ENCODE results near the gene NHS. TPM values are rescaled to one million over a fixed set of nuclear protein-coding genes. Genes with fewer than 3 reads are reported as not detected.

Gene NHS
- polyA plus RNA-seq, 1 donor (not counting 4 experiments of a cell fraction or from before 2014, with no cell fraction given) = 5.4 TPM

GRCh38 chrX:17748684-17749083 lies 373.7 kb downstream of the NHS start:
- no peaks in the 10 kb centered on the region for H4K20me1 ChIP-seq (ENCODE audit: control insufficient read depth, extremely low read depth, insufficient read depth, low read length)
- H3K9ac ChIP-seq (ENCODE audit: control insufficient read depth, extremely low read depth, insufficient read depth, low read length) = no peak overlapping the region
- no peaks in the 10 kb centered on the region for H3K4me1 ChIP-seq (ENCODE audit: control insufficient read depth, extremely low read depth, insufficient read depth, low read length)
- no peaks in the 10 kb centered on the region for H3K9me1 ChIP-seq (ENCODE audit: control insufficient read depth, extremely low read depth, insufficient read depth, low read length)
- peaks cover 3% of the 10 kb centered on the region for H3K79me2 ChIP-seq (ENCODE audit: control insufficient read depth, insufficient read depth, low read length)
- no peaks in the 10 kb centered on the region for H3K9me3 ChIP-seq (ENCODE audit: control insufficient read depth, low read depth, low read length)
- no peaks in the 10 kb centered on the region for H3K36me3 ChIP-seq (ENCODE audit: control insufficient read depth in 2 of 2, extremely low read depth in 1 of 2, insufficient read depth in 2 of 2, low read length in 2 of 2)
- no peak for DNase-seq (ENCODE audit: low read depth, low spot score)
- H3K27ac ChIP-seq (ENCODE audit: control insufficient read depth, insufficient read depth, low read length) = no peak overlapping the region
- H2AFZ ChIP-seq (ENCODE audit: control insufficient read depth, low read length) = no peak overlapping the region
- FAIRE-seq = no peak
- H3K4me3 ChIP-seq (ENCODE audit: control insufficient read depth in 2 of 3, extremely low read depth in 1 of 3, insufficient read depth in 2 of 3, low read depth in 1 of 3, low read length in 3 of 3) = no peak overlapping the region
- TF ChIP-seq CTCF (optimal IDR thresholded peaks at IDR 0.05 in 1 of 3, IDR thresholded peaks at IDR 0.05 in 1 of 3, conservative IDR thresholded peaks at IDR 0.05 in 1 of 3; ENCODE audit: extremely low read depth in 1 of 3, insufficient read depth in 2 of 3, low read length in 3 of 3) = no peak
- TF ChIP-seq EZH2 (IDR thresholded peaks at IDR 0.05; ENCODE audit: low read length) = no peak
- dilution Hi-C loops (cut with MboI; ENCODE audit: extremely low pct_ligation_motif_present, low sequenced_read_pairs) = no loop called here
- no peaks in the 10 kb centered on the region for H3K27me3 ChIP-seq (ENCODE audit: control insufficient read depth, extremely low read depth, insufficient read depth, low read length)
- no peak overlapping the region for H3K4me2 ChIP-seq (ENCODE audit: control insufficient read depth, extremely low read depth, insufficient read depth, low read depth, low read length)

GRCh38 chrX:17750436-17750835 lies 375.4 kb downstream of the NHS start:
- Histone ChIP-seq H3K79me2 (ENCODE audit: control insufficient read depth, insufficient read depth, low read length) (peaks cover 3% of the 10 kb centered on the region), H2AFZ (ENCODE audit: control insufficient read depth, low read length) (no peak overlapping the region), H3K9ac (ENCODE audit: control insufficient read depth, extremely low read depth, insufficient read depth, low read length) (no peak overlapping the region), H3K4me2 (ENCODE audit: control insufficient read depth, extremely low read depth, insufficient read depth, low read depth, low read length) (no peak overlapping the region), H3K4me1 (ENCODE audit: control insufficient read depth, extremely low read depth, insufficient read depth, low read length) (no peaks in the 10 kb centered on the region), H3K9me3 (ENCODE audit: control insufficient read depth, low read depth, low read length) (no peaks in the 10 kb centered on the region), H3K27ac (ENCODE audit: control insufficient read depth, insufficient read depth, low read length) (no peak overlapping the region), H3K4me3 (ENCODE audit: control insufficient read depth in 2 of 3, extremely low read depth in 1 of 3, insufficient read depth in 2 of 3, low read depth in 1 of 3, low read length in 3 of 3) (no peak overlapping the region), H3K9me1 (ENCODE audit: control insufficient read depth, extremely low read depth, insufficient read depth, low read length) (no peaks in the 10 kb centered on the region), H3K27me3 (ENCODE audit: control insufficient read depth, extremely low read depth, insufficient read depth, low read length) (no peaks in the 10 kb centered on the region), H3K36me3 (ENCODE audit: control insufficient read depth in 2 of 2, extremely low read depth in 1 of 2, insufficient read depth in 2 of 2, low read length in 2 of 2) (no peaks in the 10 kb centered on the region), H4K20me1 (ENCODE audit: control insufficient read depth, extremely low read depth, insufficient read depth, low read length) (no peaks in the 10 kb centered on the region)
- TF ChIP-seq EZH2 (IDR thresholded peaks at IDR 0.05; ENCODE audit: low read length) (no peak), CTCF (optimal IDR thresholded peaks at IDR 0.05 in 1 of 3, IDR thresholded peaks at IDR 0.05 in 1 of 3, conservative IDR thresholded peaks at IDR 0.05 in 1 of 3; ENCODE audit: extremely low read depth in 1 of 3, insufficient read depth in 2 of 3, low read length in 3 of 3) (no peak)
- no peak for DNase-seq (ENCODE audit: low read depth, low spot score)
- no peak for FAIRE-seq
- dilution Hi-C loops (cut with MboI; ENCODE audit: extremely low pct_ligation_motif_present, low sequenced_read_pairs) = no loop called here
